ENCODE results near the gene SMOC1.

The SMOC1 gene

DNA sequence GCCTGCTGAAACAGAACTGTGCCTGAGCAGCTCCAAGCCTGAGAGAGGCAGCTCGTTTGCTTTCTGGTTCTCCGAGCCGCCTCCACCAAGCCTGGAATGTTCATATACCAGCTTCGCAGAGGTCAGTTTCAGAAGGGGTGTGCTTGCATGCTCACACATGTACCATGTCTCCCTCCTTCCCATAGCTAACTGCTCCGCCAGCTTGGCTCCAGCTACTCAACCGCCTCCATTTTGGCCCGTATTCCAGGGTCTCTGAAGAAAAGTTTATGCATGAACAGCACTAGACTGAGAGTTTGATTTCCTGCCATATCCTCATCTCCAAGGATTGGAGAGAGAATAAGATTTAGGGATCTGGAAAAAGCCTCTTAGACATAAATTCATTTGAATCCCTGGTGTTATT, 103.7 kb downstream of the SMOC1 start:
- TF ChIP-seq, protein P1, sequence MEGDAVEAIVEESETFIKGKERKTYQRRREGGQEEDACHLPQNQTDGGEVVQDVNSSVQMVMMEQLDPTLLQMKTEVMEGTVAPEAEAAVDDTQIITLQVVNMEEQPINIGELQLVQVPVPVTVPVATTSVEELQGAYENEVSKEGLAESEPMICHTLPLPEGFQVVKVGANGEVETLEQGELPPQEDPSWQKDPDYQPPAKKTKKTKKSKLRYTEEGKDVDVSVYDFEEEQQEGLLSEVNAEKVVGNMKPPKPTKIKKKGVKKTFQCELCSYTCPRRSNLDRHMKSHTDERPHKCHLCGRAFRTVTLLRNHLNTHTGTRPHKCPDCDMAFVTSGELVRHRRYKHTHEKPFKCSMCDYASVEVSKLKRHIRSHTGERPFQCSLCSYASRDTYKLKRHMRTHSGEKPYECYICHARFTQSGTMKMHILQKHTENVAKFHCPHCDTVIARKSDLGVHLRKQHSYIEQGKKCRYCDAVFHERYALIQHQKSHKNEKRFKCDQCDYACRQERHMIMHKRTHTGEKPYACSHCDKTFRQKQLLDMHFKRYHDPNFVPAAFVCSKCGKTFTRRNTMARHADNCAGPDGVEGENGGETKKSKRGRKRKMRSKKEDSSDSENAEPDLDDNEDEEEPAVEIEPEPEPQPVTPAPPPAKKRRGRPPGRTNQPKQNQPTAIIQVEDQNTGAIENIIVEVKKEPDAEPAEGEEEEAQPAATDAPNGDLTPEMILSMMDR (IDR thresholded peaks at IDR 0.05; ENCODE audit: low read length) = no peak
- no peak for TF ChIP-seq EZH2 (IDR thresholded peaks at IDR 0.05; ENCODE audit: borderline replicate concordance, low read length)
- Histone ChIP-seq H3K9ac (ENCODE audit: low read length) (no peak overlapping the region), H3K4me1 (ENCODE audit: insufficient read depth, low read length, severe bottlenecking) (no peaks in the 10 kb centered on the region), H3K4me3 (ENCODE audit: low read depth, low read length, poor library complexity, severe bottlenecking) (no peak overlapping the region), H3F3A (ENCODE audit: insufficient read depth, low read length) (no peaks in the 10 kb centered on the region), H3K27ac (ENCODE audit: low read depth, low read length, poor library complexity, severe bottlenecking) (no peak overlapping the region), H3K4me2 (ENCODE audit: low read length) (no peak overlapping the region), H3K36me3 (ENCODE audit: insufficient read depth, low read length) (no peaks in the 10 kb centered on the region), H3K9me3 (ENCODE audit: low read length) (no peaks in the 10 kb centered on the region), H4K20me1 (ENCODE audit: insufficient read depth, low read length) (no peaks in the 10 kb centered on the region), H3K9me2 (ENCODE audit: low read depth, low read length) (no peaks in the 10 kb centered on the region), H3K27me3 (ENCODE audit: insufficient read depth, low read length) (0 out of 2 replicates have a peak, but pooled peaks cover 10% of the 10 kb centered on the region), H2AFZ (ENCODE audit: low read length) (no peak overlapping the region), H3K79me2 (ENCODE audit: insufficient read depth, low read length) (no peaks in the 10 kb centered on the region)

DNA sequence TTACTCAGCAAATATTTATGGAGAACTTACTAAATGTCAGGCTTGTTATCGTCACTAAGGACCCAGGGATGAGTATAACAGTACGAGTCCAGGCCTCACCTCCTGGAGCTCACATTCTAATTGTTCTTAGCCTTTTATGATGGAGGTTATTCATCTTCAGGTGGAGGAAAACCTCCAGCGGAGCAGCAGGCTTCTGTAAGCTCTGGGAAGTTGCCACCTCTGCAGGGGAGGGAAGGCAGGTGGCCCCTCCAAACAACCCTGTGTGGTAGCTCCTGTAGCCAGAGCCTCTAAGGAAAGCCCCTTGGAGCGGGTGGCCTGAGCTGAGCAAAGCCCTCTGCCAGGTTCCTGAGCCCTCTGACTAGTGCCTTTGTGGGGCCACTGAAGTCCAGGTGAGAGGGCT, 104.1 kb downstream of the SMOC1 start:
- TF ChIP-seq, protein P1 (IDR thresholded peaks at IDR 0.05; ENCODE audit: low read length) = no peak
- H3K79me2 ChIP-seq (ENCODE audit: insufficient read depth, low read length) = no peaks in the 10 kb centered on the region
- no peak overlapping the region for H3K9ac ChIP-seq (ENCODE audit: low read length)
- H2AFZ ChIP-seq (ENCODE audit: low read length) = no peak overlapping the region
- 0 out of 2 replicates have a peak, but pooled peaks cover 10% of the 10 kb centered on the region for H3K27me3 ChIP-seq (ENCODE audit: insufficient read depth, low read length)
- no peaks in the 10 kb centered on the region for H3K36me3 ChIP-seq (ENCODE audit: insufficient read depth, low read length)
- no peaks in the 10 kb centered on the region for H3K9me3 ChIP-seq (ENCODE audit: low read length)
- H3K27ac ChIP-seq (ENCODE audit: low read depth, low read length, poor library complexity, severe bottlenecking) = no peak overlapping the region
- H3K4me1 ChIP-seq (ENCODE audit: insufficient read depth, low read length, severe bottlenecking) = no peaks in the 10 kb centered on the region
- H3K4me3 ChIP-seq (ENCODE audit: low read depth, low read length, poor library complexity, severe bottlenecking) = no peak overlapping the region
- H3F3A ChIP-seq (ENCODE audit: insufficient read depth, low read length) = no peaks in the 10 kb centered on the region
- no peaks in the 10 kb centered on the region for H3K9me2 ChIP-seq (ENCODE audit: low read depth, low read length)
- no peak overlapping the region for H3K4me2 ChIP-seq (ENCODE audit: low read length)
- no peaks in the 10 kb centered on the region for H4K20me1 ChIP-seq (ENCODE audit: insufficient read depth, low read length)

DNA sequence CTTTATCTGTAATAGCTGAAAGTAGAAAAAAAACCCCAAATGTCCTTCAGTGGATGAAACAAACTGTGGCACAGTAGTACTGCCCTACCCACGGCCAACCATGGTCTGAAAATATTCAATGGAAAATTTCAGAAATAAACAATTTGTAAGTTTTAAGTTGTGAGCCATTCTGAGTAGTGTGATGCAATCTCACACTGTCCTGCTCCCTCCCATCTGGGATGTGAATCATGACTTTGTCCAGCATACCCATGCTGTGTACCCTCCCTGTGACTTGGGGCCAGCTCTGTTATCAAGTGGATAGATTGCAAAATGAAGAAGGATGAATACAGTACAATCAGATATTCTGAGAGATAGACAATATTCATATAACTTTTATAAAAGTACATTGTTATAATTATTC, 106.2 kb downstream of the SMOC1 start:
- Histone ChIP-seq H3K36me3 (ENCODE audit: insufficient read depth, low read length) (no peaks in the 10 kb centered on the region), H3K79me2 (ENCODE audit: insufficient read depth, low read length) (no peaks in the 10 kb centered on the region), H3K9me2 (ENCODE audit: low read depth, low read length) (no peaks in the 10 kb centered on the region), H4K20me1 (ENCODE audit: insufficient read depth, low read length) (no peaks in the 10 kb centered on the region), H3K4me3 (ENCODE audit: low read depth, low read length, poor library complexity, severe bottlenecking) (no peak overlapping the region), H3K9me3 (ENCODE audit: low read length) (no peaks in the 10 kb centered on the region), H3K9ac (ENCODE audit: low read length) (no peak overlapping the region), H3K4me1 (ENCODE audit: insufficient read depth, low read length, severe bottlenecking) (no peaks in the 10 kb centered on the region), H3K27ac (ENCODE audit: low read depth, low read length, poor library complexity, severe bottlenecking) (no peak overlapping the region), H3F3A (ENCODE audit: insufficient read depth, low read length) (no peaks in the 10 kb centered on the region), H3K27me3 (ENCODE audit: insufficient read depth, low read length) (0 out of 2 replicates have a peak, but pooled peaks cover 10% of the 10 kb centered on the region), H3K4me2 (ENCODE audit: low read length) (no peak overlapping the region), H2AFZ (ENCODE audit: low read length) (no peak overlapping the region)
- TF ChIP-seq, protein P1 (IDR thresholded peaks at IDR 0.05; ENCODE audit: low read length) = no peak
- TF ChIP-seq EZH2 (IDR thresholded peaks at IDR 0.05; ENCODE audit: borderline replicate concordance, low read length) = no peak
